T-helper 1 cell treated with Interleukin-12 subunit alpha and Interleukin-12 subunit beta and Interleukin-4 antibody, amounts not matched to agents 30 μg/mL and 1 μg/mL, for 36 hours (primary cell): ENCODE data around the gene OLAH.

Experiments used
- H3K27ac Mint-ChIP-seq: one replicate; pipeline ENCODE4 v1.8.0; 2021; ENCODE audit warnings: mild to moderate bottlenecking, mixed read lengths
- H3K27me3 Mint-ChIP-seq: one replicate; pipeline ENCODE4 v1.8.0; 2021; ENCODE audit warnings: low read depth, mixed read lengths
- H3K36me3 Mint-ChIP-seq: one replicate; pipeline ENCODE4 v1.8.0; 2021; ENCODE audit warnings: low read depth, mixed read lengths
- H3K4me1 Mint-ChIP-seq: one replicate; pipeline ENCODE4 v1.8.0; 2021; ENCODE audit warnings: low read depth, mixed read lengths
- H3K4me3 Mint-ChIP-seq: one replicate; pipeline ENCODE4 v1.8.0; 2021; ENCODE audit warnings: mild to moderate bottlenecking, moderate library complexity, mixed read lengths
- H3K9me3 Mint-ChIP-seq: one replicate; pipeline ENCODE4 v1.8.0; 2021; ENCODE audit warnings: mixed read lengths

The OLAH gene

GRCh38 chr10:15049533-15049932 lies 5.8 kb downstream of the OLAH start:
- H3K4me1 Mint-ChIP-seq, result peaks cover 11% of the 10 kb centered on the region
- no peaks in the 10 kb centered on the region for H3K27me3 Mint-ChIP-seq
- H3K27ac Mint-ChIP-seq, result no peak overlapping the region
- H3K9me3 Mint-ChIP-seq, result no peaks in the 10 kb centered on the region
- H3K36me3 Mint-ChIP-seq, result no peaks in the 10 kb centered on the region
- H3K4me3 Mint-ChIP-seq, result no peak overlapping the region

- no peak overlapping the region for H3K4me3 Mint-ChIP-seq
These were observed 8.4 kb downstream of the OLAH start for GRCh38 chr10:15052121-15052520.

DNA sequence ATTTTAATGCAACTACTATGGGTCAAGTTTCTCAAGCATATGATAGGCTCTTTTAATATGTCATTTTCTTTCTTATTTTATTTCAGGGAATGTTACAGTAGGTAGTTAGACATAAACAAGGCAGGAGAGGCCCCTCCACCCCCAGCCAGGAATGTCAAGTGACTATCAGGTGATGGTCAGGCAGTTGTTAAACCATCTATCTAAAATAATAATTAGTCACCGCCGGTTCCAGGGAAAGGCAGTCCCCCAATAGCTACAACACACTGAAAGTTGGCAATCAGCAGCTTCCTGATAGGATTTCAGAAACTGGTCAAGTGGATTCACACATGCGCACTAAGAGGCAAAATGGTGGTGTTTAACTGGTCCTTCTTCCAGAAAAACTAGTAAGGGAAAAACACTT lies 9.3 kb downstream of the OLAH start:
- no peaks in the 10 kb centered on the region for H3K4me1 Mint-ChIP-seq
- H3K27ac Mint-ChIP-seq, result no peak overlapping the region
- H3K9me3 Mint-ChIP-seq, result no peaks in the 10 kb centered on the region
- no peaks in the 10 kb centered on the region for H3K36me3 Mint-ChIP-seq
- peaks cover 4% of the 10 kb centered on the region for H3K27me3 Mint-ChIP-seq
- H3K4me3 Mint-ChIP-seq, result no peak overlapping the region

More at GRCh38 chr10:15052121-15052520, 8.4 kb downstream of the OLAH start:
- Mint-ChIP-seq H3K27ac (no peak overlapping the region), H3K9me3 (no peaks in the 10 kb centered on the region), H3K4me1 (no peaks in the 10 kb centered on the region), H3K27me3 (peaks cover 4% of the 10 kb centered on the region), H3K36me3 (no peaks in the 10 kb centered on the region)

GRCh38 chr10:15058689-15059088 lies 14.9 kb downstream of the OLAH start:
- no peak overlapping the region for H3K27ac Mint-ChIP-seq
- H3K36me3 Mint-ChIP-seq, result peaks cover 3% of the 10 kb centered on the region
- no peak overlapping the region for H3K4me3 Mint-ChIP-seq

GRCh38 chr10:15059914-15060313 lies 16.2 kb downstream of the OLAH start:
- peaks cover 10% of the 10 kb centered on the region for H3K9me3 Mint-ChIP-seq
- peaks cover 3% of the 10 kb centered on the region for H3K36me3 Mint-ChIP-seq
- H3K4me1 Mint-ChIP-seq, result no peaks in the 10 kb centered on the region
- H3K27ac Mint-ChIP-seq, result no peak overlapping the region
- H3K27me3 Mint-ChIP-seq, result peaks cover 13% of the 10 kb centered on the region
- H3K4me3 Mint-ChIP-seq, result no peak overlapping the region

More at GRCh38 chr10:15058689-15059088, 14.9 kb downstream of the OLAH start:
- peaks cover 10% of the 10 kb centered on the region for H3K9me3 Mint-ChIP-seq
- peaks cover 13% of the 10 kb centered on the region for H3K27me3 Mint-ChIP-seq
- H3K4me1 Mint-ChIP-seq, result no peaks in the 10 kb centered on the region

DNA sequence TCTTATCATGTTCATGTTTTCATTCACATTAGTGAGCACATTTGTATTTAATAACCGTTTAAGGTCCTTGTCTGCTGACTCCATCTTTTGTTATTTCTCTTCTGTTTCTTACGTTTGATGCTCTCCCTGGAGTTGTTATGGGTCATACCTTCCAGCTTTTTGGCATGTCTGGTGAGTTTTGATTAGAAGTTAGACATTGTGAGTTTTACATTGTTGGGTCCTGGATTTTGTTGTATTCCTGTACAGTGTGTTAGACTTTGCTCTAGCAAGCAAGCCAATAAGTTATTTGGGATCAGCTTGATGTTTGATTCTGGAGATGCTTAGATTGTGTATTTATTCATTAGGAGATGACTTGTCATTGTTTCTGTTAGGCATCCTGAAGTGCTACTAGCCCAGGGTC lies 16.9 kb downstream of the OLAH start:
- peaks cover 10% of the 10 kb centered on the region for H3K9me3 Mint-ChIP-seq
- H3K27me3 Mint-ChIP-seq, result peaks cover 13% of the 10 kb centered on the region
- H3K4me1 Mint-ChIP-seq, result no peaks in the 10 kb centered on the region
- H3K4me3 Mint-ChIP-seq, result no peak overlapping the region
- H3K27ac Mint-ChIP-seq, result no peak overlapping the region
- H3K36me3 Mint-ChIP-seq, result peaks cover 3% of the 10 kb centered on the region

DNA sequence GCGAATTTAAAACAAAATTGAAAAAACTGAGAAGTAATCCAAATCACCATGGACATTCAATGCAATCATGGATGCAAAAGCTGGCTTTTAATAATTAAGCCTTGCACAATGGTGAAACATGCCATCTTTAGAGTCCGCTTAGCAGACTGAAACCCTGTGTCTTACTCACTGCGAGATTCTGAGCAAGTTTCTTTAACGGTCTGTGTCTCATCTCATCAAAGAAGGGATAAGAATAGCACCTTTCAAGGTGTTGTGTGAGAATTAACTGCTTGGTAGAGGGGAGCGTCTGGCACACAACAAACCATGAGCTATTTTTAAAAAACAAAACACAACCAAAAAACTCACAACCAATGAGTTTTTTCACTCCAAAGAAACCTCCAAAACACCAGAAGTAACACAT lies 23.4 kb downstream of the OLAH start:
- H3K27me3 Mint-ChIP-seq, result no peaks in the 10 kb centered on the region
- no peak overlapping the region for H3K27ac Mint-ChIP-seq
- H3K4me1 Mint-ChIP-seq, result no peaks in the 10 kb centered on the region
- H3K9me3 Mint-ChIP-seq, result no peaks in the 10 kb centered on the region
- H3K36me3 Mint-ChIP-seq, result no peaks in the 10 kb centered on the region
- H3K4me3 Mint-ChIP-seq, result no peak overlapping the region

DNA sequence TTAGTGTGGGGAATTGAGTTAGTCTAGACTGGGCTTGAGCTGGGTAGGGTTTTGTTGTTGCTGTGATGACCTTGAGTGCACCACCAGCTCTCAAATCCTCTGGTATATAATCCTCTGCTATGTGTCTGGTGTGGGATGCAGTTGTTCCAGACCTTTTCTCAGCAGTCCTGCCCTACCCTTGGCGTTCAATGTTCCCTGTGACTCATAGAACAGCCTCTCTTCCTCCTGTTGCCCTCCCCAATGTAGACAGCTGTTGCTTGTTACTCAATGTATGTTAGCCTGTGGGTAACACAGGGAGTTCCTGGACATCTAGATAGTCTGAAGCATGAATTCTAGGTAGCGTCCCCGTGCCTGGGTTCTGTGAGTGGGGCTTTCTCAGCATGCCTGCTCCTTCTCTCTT lies 25.1 kb downstream of the OLAH start:
- no peaks in the 10 kb centered on the region for H3K27me3 Mint-ChIP-seq
- H3K4me3 Mint-ChIP-seq, result no peak overlapping the region
- H3K36me3 Mint-ChIP-seq, result no peaks in the 10 kb centered on the region
- H3K9me3 Mint-ChIP-seq, result no peaks in the 10 kb centered on the region
- no peaks in the 10 kb centered on the region for H3K4me1 Mint-ChIP-seq
- H3K27ac Mint-ChIP-seq, result no peak overlapping the region

DNA sequence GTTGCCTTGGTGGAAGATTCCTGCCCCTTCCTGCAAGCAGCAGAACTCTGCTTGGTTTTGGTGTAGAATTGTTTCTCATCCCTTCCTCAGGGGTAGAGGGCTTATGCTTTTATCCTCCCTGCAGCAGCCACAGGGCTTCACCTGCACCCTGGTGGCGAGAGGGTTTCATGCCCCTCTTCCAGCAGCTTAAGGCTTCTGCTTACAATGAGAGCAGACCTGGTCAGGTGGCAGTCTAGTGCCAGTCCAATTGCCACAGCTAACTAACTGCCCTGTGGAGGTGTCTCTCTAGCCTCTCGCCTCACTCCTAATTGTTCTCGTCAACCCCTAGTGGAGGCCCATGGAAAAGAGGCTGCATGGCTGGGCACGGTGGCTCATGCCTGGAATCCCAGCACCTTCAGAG lies 25.5 kb downstream of the OLAH start:
- no peaks in the 10 kb centered on the region for H3K27me3 Mint-ChIP-seq
- H3K27ac Mint-ChIP-seq, result no peak overlapping the region
- no peaks in the 10 kb centered on the region for H3K36me3 Mint-ChIP-seq
- no peaks in the 10 kb centered on the region for H3K9me3 Mint-ChIP-seq
- H3K4me1 Mint-ChIP-seq, result no peaks in the 10 kb centered on the region
- H3K4me3 Mint-ChIP-seq, result no peak overlapping the region

- H3K36me3 Mint-ChIP-seq, result no peaks in the 10 kb centered on the region
- H3K9me3 Mint-ChIP-seq, result no peaks in the 10 kb centered on the region
- H3K27ac Mint-ChIP-seq, result no peak overlapping the region
- no peaks in the 10 kb centered on the region for H3K4me1 Mint-ChIP-seq
- no peaks in the 10 kb centered on the region for H3K27me3 Mint-ChIP-seq
- no peak overlapping the region for H3K4me3 Mint-ChIP-seq
These were observed 28.6 kb downstream of the OLAH start for GRCh38 chr10:15072358-15072757.

GRCh38 chr10:15075421-15075820 lies 31.7 kb downstream of the OLAH start:
- H3K27ac Mint-ChIP-seq, result no peak overlapping the region
- no peaks in the 10 kb centered on the region for H3K4me1 Mint-ChIP-seq
- no peaks in the 10 kb centered on the region for H3K27me3 Mint-ChIP-seq
- no peaks in the 10 kb centered on the region for H3K36me3 Mint-ChIP-seq
- no peaks in the 10 kb centered on the region for H3K9me3 Mint-ChIP-seq
- H3K4me3 Mint-ChIP-seq, result no peak overlapping the region

- no peaks in the 10 kb centered on the region for H3K9me3 Mint-ChIP-seq
- no peaks in the 10 kb centered on the region for H3K36me3 Mint-ChIP-seq
- peaks cover 4% of the 10 kb centered on the region for H3K4me1 Mint-ChIP-seq
- no peak overlapping the region for H3K4me3 Mint-ChIP-seq
- no peak overlapping the region for H3K27ac Mint-ChIP-seq
- H3K27me3 Mint-ChIP-seq, result peaks cover 4% of the 10 kb centered on the region
These were observed 40.1 kb downstream of the OLAH start for GRCh38 chr10:15083674-15084501.

GRCh38 chr10:15084502-15084922 lies 40.8 kb downstream of the OLAH start:
- no peaks in the 10 kb centered on the region for H3K36me3 Mint-ChIP-seq
- no peaks in the 10 kb centered on the region for H3K9me3 Mint-ChIP-seq
- no peak overlapping the region for H3K4me3 Mint-ChIP-seq
- peaks cover 5% of the 10 kb centered on the region for H3K4me1 Mint-ChIP-seq
- peaks cover 4% of the 10 kb centered on the region for H3K27me3 Mint-ChIP-seq
- H3K27ac Mint-ChIP-seq, result no peak overlapping the region

GRCh38 chr10:15088428-15089261 lies 44.9 kb downstream of the OLAH start, which contains the start of gene ACBD7:
Gene ACBD7 (minus strand): TSS chr10:15088776. CDS start chr10:15088728, 48 bp downstream.
- peak within 1 kb of the TSS; percentile 65 for H3K4me3 Mint-ChIP-seq
- no peaks in the 10 kb centered on the region for H3K9me3 Mint-ChIP-seq
- peaks cover 17% of the 10 kb centered on the region for H3K27me3 Mint-ChIP-seq
- peaks cover 5% of the 10 kb centered on the region for H3K4me1 Mint-ChIP-seq
- no peak within 1 kb of the TSS for H3K27ac Mint-ChIP-seq
- H3K36me3 Mint-ChIP-seq, result no peaks in the 10 kb centered on the region

GRCh38 chr10:15091418-15091817 lies 47.7 kb downstream of the OLAH start:
- peaks cover 2% of the 10 kb centered on the region for H3K4me1 Mint-ChIP-seq
- no peak overlapping the region for H3K4me3 Mint-ChIP-seq
- no peaks in the 10 kb centered on the region for H3K36me3 Mint-ChIP-seq
- H3K9me3 Mint-ChIP-seq, result no peaks in the 10 kb centered on the region
- H3K27me3 Mint-ChIP-seq, result peaks cover 16% of the 10 kb centered on the region
- H3K27ac Mint-ChIP-seq, result no peak overlapping the region
